Endodermal cell (in vitro differentiated cells): ENCODE data around the gene RNF41. TPM values are rescaled to one million over a fixed set of nuclear protein-coding genes. Genes with fewer than 3 reads are reported as not detected.

Source experiments
- DNase-seq: peaks from one replicate; pipeline ENCODE4 v3.0.0-alpha.2; 2017
- H3K27ac ChIP-seq: 2 replicates; pipeline ENCODE4 v1.5.1; 2013; ENCODE audit warnings: mild to moderate bottlenecking, low read depth, low read length, moderate library complexity
- H3K27me3 ChIP-seq: 2 replicates; pipeline ENCODE4 v1.6.1; 2013; ENCODE audit warnings: mild to moderate bottlenecking, low read length, moderate library complexity; ENCODE audit not compliant: insufficient read depth, control insufficient read depth, poor library complexity, severe bottlenecking
- H3K36me3 ChIP-seq: 2 replicates; pipeline ENCODE4 v1.7.0; 2013; ENCODE audit warnings: mild to moderate bottlenecking, low read length, moderate library complexity; ENCODE audit not compliant: control insufficient read depth, insufficient read depth
- H3K4me1 ChIP-seq: one replicate; pipeline ENCODE4 v1.7.0; 2013; ENCODE audit warnings: low read length; ENCODE audit not compliant: control insufficient read depth, insufficient read depth
- H3K4me3 ChIP-seq: 2 replicates; pipeline ENCODE4 v1.5.1; 2013; ENCODE audit warnings: mild to moderate bottlenecking, low read length, moderate library complexity
- H3K9ac ChIP-seq: 2 replicates; pipeline ENCODE4 v1.6.1; 2013; ENCODE audit warnings: mild to moderate bottlenecking, low read length, moderate library complexity; ENCODE audit not compliant: poor library complexity, severe bottlenecking; ENCODE audit errors: extremely low read depth
- H3K9me3 ChIP-seq: 2 replicates; pipeline ENCODE4 v1.6.1; 2013; ENCODE audit warnings: mild to moderate bottlenecking, low read length, moderate library complexity; ENCODE audit not compliant: control insufficient read depth
- H3K27ac Mint-ChIP-seq: 2 replicates; pipeline ENCODE4 v1.8.0; 2020; ENCODE audit warnings: mixed read lengths
- H3K27me3 Mint-ChIP-seq: 2 replicates; pipeline ENCODE4 v1.8.0; 2021; ENCODE audit warnings: mild to moderate bottlenecking, mixed read lengths; ENCODE audit not compliant: insufficient read depth
- H3K36me3 Mint-ChIP-seq: 2 replicates; pipeline ENCODE4 v1.8.0; 2020; ENCODE audit warnings: low read depth, mixed read lengths
- H3K4me1 Mint-ChIP-seq: 2 replicates; pipeline ENCODE4 v1.8.0; 2020; ENCODE audit warnings: mixed read lengths
- H3K4me3 Mint-ChIP-seq: 2 replicates; pipeline ENCODE4 v1.8.0; 2020; ENCODE audit warnings: mild to moderate bottlenecking, moderate library complexity, mixed read lengths
- H3K9me3 Mint-ChIP-seq: 2 replicates; pipeline ENCODE4 v1.8.0; 2020; ENCODE audit warnings: mild to moderate bottlenecking, mixed read lengths
- WGBS, 2 experiments: methylation state at CpG; one replicate each; pipeline versions ENCODE4 v1.1.5 to v1.1.7; 2013; ENCODE audit warnings: missing lambda C conversion rate in 2 of 2, mixed read lengths in 1 of 2; ENCODE audit not compliant: insufficient coverage in 1 of 2, insufficient read length in 1 of 2; 5-methylcytosine and 5-hydroxymethylcytosine counted together
- total RNA-seq, 2 donors: library from RNA; stranded (reverse); fragmentation: NEBNext Ultra II Directional in 1 of 2; extraction: Animal tissue kit (Norgen Biotek cat#: 25700) in 1 of 2; gene quantifications; 2 replicates in 1 of 2; 3 replicates in 1 of 2; pipeline ENCODE4 v1.2.1, GENCODE V29; 2021
- TF ChIP-seq, protein P1 (sequence below): fragments of 200-600 bp; sonication (generic); conservative IDR thresholded peaks from 2 replicates; pipeline ENCODE4 v1.5.0; 2021; ENCODE audit warnings: antibody characterized with exemption, mild to moderate bottlenecking

RNF41 gene
- total RNA-seq, 2 donors from 2014 or later: 45.8 to 48.9 TPM

DNA sequence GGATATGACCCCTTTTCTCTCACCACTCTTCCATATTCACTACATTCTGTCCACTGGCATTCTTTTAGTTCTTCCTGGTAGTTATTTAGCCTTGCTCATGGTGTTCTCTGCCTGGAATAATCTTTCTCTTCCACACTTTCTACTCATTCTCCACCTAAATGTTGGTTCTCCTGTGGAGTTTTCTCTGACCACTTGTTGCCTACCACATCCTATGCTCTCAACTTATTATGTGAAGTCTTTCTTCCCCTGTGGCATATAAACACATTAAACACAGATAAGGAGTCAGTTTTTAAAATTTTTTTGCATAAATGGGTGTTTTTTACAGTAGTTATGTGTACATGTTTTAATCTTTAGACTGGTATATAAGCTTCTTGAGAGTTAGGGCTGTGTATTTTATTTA, 29.1 kb downstream of the RNF41 start:
- Mint-ChIP-seq H3K4me1 (peaks cover 9% of the 10 kb centered on the region), H3K27me3 (no peaks in the 10 kb centered on the region), H3K36me3 (peaks cover 12% of the 10 kb centered on the region), H3K27ac (no peak overlapping the region), H3K9me3 (no peaks in the 10 kb centered on the region), H3K4me3 (no peak overlapping the region)
- DNase-seq: no peak
- no peaks in the 10 kb centered on the region for H3K9me3 ChIP-seq
- TF ChIP-seq, protein P1, sequence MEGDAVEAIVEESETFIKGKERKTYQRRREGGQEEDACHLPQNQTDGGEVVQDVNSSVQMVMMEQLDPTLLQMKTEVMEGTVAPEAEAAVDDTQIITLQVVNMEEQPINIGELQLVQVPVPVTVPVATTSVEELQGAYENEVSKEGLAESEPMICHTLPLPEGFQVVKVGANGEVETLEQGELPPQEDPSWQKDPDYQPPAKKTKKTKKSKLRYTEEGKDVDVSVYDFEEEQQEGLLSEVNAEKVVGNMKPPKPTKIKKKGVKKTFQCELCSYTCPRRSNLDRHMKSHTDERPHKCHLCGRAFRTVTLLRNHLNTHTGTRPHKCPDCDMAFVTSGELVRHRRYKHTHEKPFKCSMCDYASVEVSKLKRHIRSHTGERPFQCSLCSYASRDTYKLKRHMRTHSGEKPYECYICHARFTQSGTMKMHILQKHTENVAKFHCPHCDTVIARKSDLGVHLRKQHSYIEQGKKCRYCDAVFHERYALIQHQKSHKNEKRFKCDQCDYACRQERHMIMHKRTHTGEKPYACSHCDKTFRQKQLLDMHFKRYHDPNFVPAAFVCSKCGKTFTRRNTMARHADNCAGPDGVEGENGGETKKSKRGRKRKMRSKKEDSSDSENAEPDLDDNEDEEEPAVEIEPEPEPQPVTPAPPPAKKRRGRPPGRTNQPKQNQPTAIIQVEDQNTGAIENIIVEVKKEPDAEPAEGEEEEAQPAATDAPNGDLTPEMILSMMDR: no peak
- H3K4me3 ChIP-seq: no peak overlapping the region
- H3K27ac ChIP-seq: no peak overlapping the region
- H3K36me3 ChIP-seq: peaks cover 9% of the 10 kb centered on the region
- H3K27me3 ChIP-seq: no peaks in the 10 kb centered on the region
- H3K9ac ChIP-seq: no peak overlapping the region
- peaks cover 5% of the 10 kb centered on the region for H3K4me1 ChIP-seq

DNA sequence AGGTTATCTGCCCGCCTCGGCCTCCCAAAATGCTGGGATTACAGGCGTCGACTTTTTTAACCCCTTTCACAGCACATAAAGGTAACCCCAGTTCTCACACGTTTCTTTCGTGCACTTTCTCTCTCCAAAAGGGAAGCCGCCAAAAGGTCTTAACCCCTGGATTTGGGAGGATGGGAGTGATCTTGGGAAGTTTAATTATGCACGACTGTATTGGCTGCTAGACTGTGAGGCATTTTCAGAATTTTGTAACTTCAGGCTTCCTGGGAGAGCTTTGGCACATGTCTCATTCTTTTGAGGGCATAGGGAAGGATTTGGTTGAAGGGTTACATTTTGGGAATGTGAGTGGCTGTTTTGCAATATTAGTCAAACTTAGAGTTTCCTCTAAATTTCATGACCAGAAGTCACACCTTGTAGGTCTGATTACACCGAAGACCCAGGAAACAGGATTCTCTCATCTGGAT, 31.0 kb downstream of the RNF41 start:
- DNase-seq: peak; percentile 72
- H3K36me3 Mint-ChIP-seq: peaks cover 28% of the 10 kb centered on the region
- Histone ChIP-seq H3K4me1 (peaks cover 5% of the 10 kb centered on the region), H3K4me3 (peak overlapping the region; percentile 93), H3K27ac (no peak overlapping the region), H3K36me3 (peaks cover 26% of the 10 kb centered on the region), H3K9me3 (no peaks in the 10 kb centered on the region), H3K9ac (peak overlapping the region; percentile 41), H3K27me3 (no peaks in the 10 kb centered on the region)
- WGBS, 2 experiments: 44 to 51% methylated on average over 7 to 9 of the region's 9 CpGs
- peak overlapping the region; percentile 98 for H3K27ac Mint-ChIP-seq
- H3K27me3 Mint-ChIP-seq: no peaks in the 10 kb centered on the region
- H3K4me1 Mint-ChIP-seq: peaks cover 12% of the 10 kb centered on the region
- H3K9me3 Mint-ChIP-seq: no peaks in the 10 kb centered on the region
- peak overlapping the region; percentile 97 for H3K4me3 Mint-ChIP-seq
- TF ChIP-seq, protein P1: no peak

DNA sequence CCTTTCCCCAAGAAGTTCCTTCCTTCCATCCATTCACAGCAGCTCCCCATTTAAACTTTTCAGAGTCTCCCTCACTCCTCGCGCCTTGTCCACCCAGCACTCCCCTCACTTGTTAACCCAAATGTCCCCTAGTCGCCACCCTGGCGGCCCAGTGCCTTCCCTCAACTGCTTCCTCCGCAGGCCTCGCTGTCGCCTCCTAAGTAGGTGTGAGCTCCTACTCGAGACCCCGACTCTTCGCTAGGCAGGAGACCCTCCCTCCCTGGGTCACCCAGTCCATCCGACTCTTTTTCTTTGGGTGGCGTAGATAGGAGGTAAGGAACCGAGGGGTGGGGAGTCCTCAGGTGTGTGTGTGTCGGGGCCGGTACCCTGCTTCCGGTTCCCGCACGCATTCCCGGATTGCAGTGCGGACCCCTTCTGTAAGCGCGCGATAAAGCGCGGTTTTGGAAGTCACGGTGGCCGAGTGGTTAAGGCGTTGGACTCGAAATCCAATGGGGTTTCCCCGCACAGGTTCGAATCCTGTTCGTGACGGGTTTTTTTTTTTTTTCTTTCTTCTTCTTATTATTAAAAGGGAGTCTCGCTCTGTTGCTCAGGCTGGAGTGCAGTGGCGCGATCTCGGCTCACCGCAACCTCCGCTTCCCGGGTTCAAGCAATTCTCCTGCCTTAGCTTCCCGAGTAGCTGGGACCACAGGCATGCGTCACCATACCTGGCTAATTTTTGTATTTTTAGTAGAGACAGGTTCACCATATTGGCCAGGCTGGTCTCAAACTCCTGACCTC, 31.6 kb downstream of the RNF41 start:
- H3K27ac ChIP-seq: peak overlapping the region; percentile 3
- H3K4me3 ChIP-seq: peak overlapping the region; percentile 93
- no peaks in the 10 kb centered on the region for H3K9me3 ChIP-seq
- Mint-ChIP-seq H3K36me3 (peaks cover 31% of the 10 kb centered on the region), H3K27ac (peak overlapping the region; percentile 98), H3K27me3 (no peaks in the 10 kb centered on the region), H3K4me1 (peaks cover 12% of the 10 kb centered on the region), H3K4me3 (peak overlapping the region; percentile 97), H3K9me3 (no peaks in the 10 kb centered on the region)
- H3K36me3 ChIP-seq: peaks cover 31% of the 10 kb centered on the region
- WGBS, 2 experiments: 0 to 6% methylated on average over 21 to 39 of the region's 42 CpGs
- TF ChIP-seq, protein P1: peak; percentile 38
- H3K27me3 ChIP-seq: no peaks in the 10 kb centered on the region
- H3K9ac ChIP-seq: peak overlapping the region; percentile 68
- DNase-seq: peak; percentile 99
- H3K4me1 ChIP-seq: peaks cover 5% of the 10 kb centered on the region
